ENCODE measurements around the gene ZDHHC13.

The ZDHHC13 gene

GRCh38 chr11:19208959-19209546 lies 92.1 kb downstream of the ZDHHC13 start:
- no peak for DNase-seq (ENCODE audit: low spot score)

GRCh38 chr11:19209617-19210370 lies 92.8 kb downstream of the ZDHHC13 start:
- DNase-seq (ENCODE audit: low spot score) = peak; percentile 10

GRCh38 chr11:19216021-19216420 lies 99.1 kb downstream of the ZDHHC13 start:
- DNase-seq (ENCODE audit: low spot score) = no peak

- no peak for DNase-seq (ENCODE audit: low spot score)
Measured at GRCh38 chr11:19216709-19217374, 99.9 kb downstream of the ZDHHC13 start.

- no peak for DNase-seq (ENCODE audit: low spot score)
Measured at GRCh38 chr11:19218216-19218615, 101.2 kb downstream of the ZDHHC13 start.

GRCh38 chr11:19218786-19219460 lies 102.0 kb downstream of the ZDHHC13 start:
- DNase-seq (ENCODE audit: low spot score) = peak; percentile 22

GRCh38 chr11:19220903-19221724 lies 104.1 kb downstream of the ZDHHC13 start:
- DNase-seq (ENCODE audit: low spot score) = peak; percentile 12

- no peak for DNase-seq (ENCODE audit: low spot score)
Measured at GRCh38 chr11:19225123-19225522, 108.2 kb downstream of the ZDHHC13 start.

GRCh38 chr11:19225581-19225980 lies 108.6 kb downstream of the ZDHHC13 start:
- no peak for DNase-seq (ENCODE audit: low spot score)
